ENCODE results near the gene MED12L. TPM values are rescaled to one million over a fixed set of nuclear protein-coding genes. Genes with fewer than 3 reads are reported as not detected.

Gene MED12L
- total RNA-seq, 1 experiment from 2014 or later = 3.0 TPM

DNA sequence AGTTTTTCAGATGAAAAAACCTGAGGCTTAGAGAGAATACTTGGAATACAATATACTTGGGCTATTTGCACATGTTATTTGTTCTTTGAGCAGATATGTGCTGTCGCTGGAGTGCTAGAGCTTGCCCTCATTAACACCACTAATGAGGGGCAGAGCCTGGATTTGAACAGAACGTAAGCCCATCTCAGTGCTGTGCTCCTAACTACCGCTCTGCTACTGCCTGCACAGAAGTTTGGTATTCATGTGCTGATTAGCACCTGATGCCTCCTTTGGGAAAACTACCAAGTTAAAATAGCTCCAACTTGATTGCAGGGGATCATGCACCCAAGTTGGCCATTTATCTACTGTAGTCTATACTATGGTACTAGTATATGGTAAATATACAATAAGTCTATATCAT, 227.5 kb downstream of the MED12L start:
- Histone ChIP-seq H3K4me1 (replicated peaks; ENCODE audit: insufficient read depth) (peaks cover 66% of the 10 kb centered on the region), H4K20me1 (ENCODE audit: insufficient read depth) (no peaks in the 10 kb centered on the region), H3K27ac (no peak overlapping the region), H3F3A (ENCODE audit: insufficient read depth, low read depth) (peaks cover 25% of the 10 kb centered on the region; the same call in 1 of the 2 replicates), H3K4me3 (no peak overlapping the region), H2AFZ (no peak overlapping the region), H3K36me3 (ENCODE audit: low read depth) (no peaks in the 10 kb centered on the region), H3K79me2 (ENCODE audit: low read depth) (peaks cover 64% of the 10 kb centered on the region), H3K4me2 (no peak overlapping the region), H3K9me2 (ENCODE audit: insufficient read depth) (no peaks in the 10 kb centered on the region), H3K9me3 (ENCODE audit: insufficient read depth, low read depth) (no peaks in the 10 kb centered on the region), H3K27me3 (ENCODE audit: insufficient read depth, low read depth) (no peaks in the 10 kb centered on the region)
- intact Hi-C loops (cut with micrococcal nuclease; ENCODE audit: unreplicated experiment) = no loop called here
- POLR2A ChIA-PET (ENCODE audit: unreplicated experiment) = no interaction called here
- TF ChIP-seq EZH2 (IDR thresholded peaks at IDR 0.05; ENCODE audit: low read depth) = no peak
- no peak for TF ChIP-seq CTCF (conservative IDR thresholded peaks at IDR 0.05)
- BruUV-seq (replicated peaks) = no TSS peak
- no peak for DNase-seq
- CTCF ChIA-PET = no interaction called here

DNA sequence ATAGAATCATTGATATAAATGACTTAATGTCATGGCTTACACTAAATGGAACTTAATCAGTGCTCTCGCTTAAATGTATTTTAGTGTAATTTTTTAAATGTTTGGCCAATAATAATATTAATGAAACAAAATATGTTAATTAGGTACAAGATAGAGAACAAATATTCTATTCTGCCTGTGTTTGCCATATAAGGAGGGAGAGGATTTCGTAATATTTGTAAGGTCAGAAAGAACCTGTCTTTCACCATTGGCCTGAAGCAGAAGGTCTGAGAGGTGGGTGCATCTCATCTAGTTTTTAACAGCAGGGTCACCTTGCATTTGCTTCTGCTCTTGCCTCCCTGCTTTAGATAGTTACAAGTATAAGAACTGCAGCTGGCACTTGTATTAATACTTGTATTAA, 228.7 kb downstream of the MED12L start:
- H3K27ac ChIP-seq = peak overlapping the region; percentile 93; the same call in 1 of the 2 replicates
- H3K9me2 ChIP-seq (ENCODE audit: insufficient read depth) = no peaks in the 10 kb centered on the region
- peaks cover 53% of the 10 kb centered on the region for H3K79me2 ChIP-seq (ENCODE audit: low read depth)
- TF ChIP-seq EZH2 (IDR thresholded peaks at IDR 0.05; ENCODE audit: low read depth) (no peak), CTCF (conservative IDR thresholded peaks at IDR 0.05) (no peak)
- no peaks in the 10 kb centered on the region for H3K9me3 ChIP-seq (ENCODE audit: insufficient read depth, low read depth)
- BruUV-seq (replicated peaks) = no TSS peak
- no peaks in the 10 kb centered on the region for H3K36me3 ChIP-seq (ENCODE audit: low read depth)
- peak overlapping the region; percentile 79 for H3K4me2 ChIP-seq
- no peaks in the 10 kb centered on the region for H4K20me1 ChIP-seq (ENCODE audit: insufficient read depth)
- peak overlapping the region; percentile 57; the same call in 1 of the 2 replicates for H3K4me3 ChIP-seq
- peaks cover 65% of the 10 kb centered on the region for H3K4me1 ChIP-seq (replicated peaks; ENCODE audit: insufficient read depth)
- peaks cover 23% of the 10 kb centered on the region; the same call in 1 of the 2 replicates for H3F3A ChIP-seq (ENCODE audit: insufficient read depth, low read depth)
- ChIA-PET POLR2A (ENCODE audit: unreplicated experiment) (interaction anchor here (0.6 kb wide), 1 partner anchor 8 kb away, joined by 3 read pairs; no protein-coding TSS in a partner anchor), CTCF (no interaction called here)
- no peak overlapping the region for H2AFZ ChIP-seq
- intact Hi-C loops (cut with micrococcal nuclease; ENCODE audit: unreplicated experiment) = no loop called here
- no peaks in the 10 kb centered on the region for H3K27me3 ChIP-seq (ENCODE audit: insufficient read depth, low read depth)
- DNase-seq = no peak

DNA sequence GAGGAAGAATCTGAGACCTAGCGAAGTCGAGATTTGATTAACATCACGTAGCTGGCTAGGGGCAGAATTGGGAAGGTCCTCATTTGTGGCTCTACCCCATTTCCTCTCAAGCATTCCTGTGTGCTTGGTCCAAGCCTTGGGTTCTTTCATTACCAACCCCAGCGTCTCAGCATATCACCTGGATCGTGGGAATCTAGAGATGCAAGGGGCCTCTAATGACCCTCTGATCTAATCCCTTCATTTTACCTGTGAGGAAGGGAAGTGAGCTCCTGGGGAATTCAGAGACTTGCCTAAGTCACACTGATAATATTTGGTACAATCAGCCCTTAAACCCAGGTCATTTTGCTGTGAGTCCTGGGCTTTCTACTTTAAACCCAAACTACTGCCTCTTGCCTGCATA, 229.1 kb downstream of the MED12L start:
- peaks cover 61% of the 10 kb centered on the region for H3K4me1 ChIP-seq (replicated peaks; ENCODE audit: insufficient read depth)
- no peak for DNase-seq
- intact Hi-C loops (cut with micrococcal nuclease; ENCODE audit: unreplicated experiment) = no loop called here
- no peaks in the 10 kb centered on the region for H4K20me1 ChIP-seq (ENCODE audit: insufficient read depth)
- H3K4me3 ChIP-seq = peak overlapping the region; percentile 57
- no peaks in the 10 kb centered on the region for H3K9me3 ChIP-seq (ENCODE audit: insufficient read depth, low read depth)
- no peaks in the 10 kb centered on the region for H3K9me2 ChIP-seq (ENCODE audit: insufficient read depth)
- no peak for TF ChIP-seq EZH2 (IDR thresholded peaks at IDR 0.05; ENCODE audit: low read depth)
- TF ChIP-seq CTCF (conservative IDR thresholded peaks at IDR 0.05) = no peak
- ChIA-PET CTCF (no interaction called here), POLR2A (ENCODE audit: unreplicated experiment) (interaction anchor here (0.8 kb wide), 1 partner anchor 9 kb away, joined by 3 read pairs; no protein-coding TSS in a partner anchor)
- H3K36me3 ChIP-seq (ENCODE audit: low read depth) = no peaks in the 10 kb centered on the region
- no peaks in the 10 kb centered on the region for H3K27me3 ChIP-seq (ENCODE audit: insufficient read depth, low read depth)
- H3F3A ChIP-seq (ENCODE audit: insufficient read depth, low read depth) = peaks cover 23% of the 10 kb centered on the region; the same call in 1 of the 2 replicates
- H3K27ac ChIP-seq = peak overlapping the region; percentile 93
- peaks cover 49% of the 10 kb centered on the region for H3K79me2 ChIP-seq (ENCODE audit: low read depth)
- peak overlapping the region; percentile 79 for H3K4me2 ChIP-seq
- 0 out of 2 replicates have a peak overlapping the region, but pooled peaks have one; percentile 3 for H2AFZ ChIP-seq
- BruUV-seq (replicated peaks) = no TSS peak
